Uterus (tissue), 4 donors: ENCODE results near the gene STIP1. TPM values are rescaled to one million over a fixed set of nuclear protein-coding genes. Genes with fewer than 3 reads are reported as not detected.

ENCODE experiments used
- DNase-seq, 2 donors: peaks; one replicate each; pipeline ENCODE4 v3.0.0-alpha.2; 2019 to 2020
- H3K27ac ChIP-seq, 2 donors: fragments of 200-600 bp; sonication (generic); 1 replicate in 1 of 2; 2 replicates in 1 of 2; pipeline ENCODE4 v1.5.1; 2016 to 2018
- H3K27me3 ChIP-seq, 2 donors: fragments of 200-600 bp; sonication (generic); one replicate each; pipeline ENCODE4 v1.5.1; 2018 to 2019; ENCODE audit warnings: control low read depth in 1 of 2
- H3K36me3 ChIP-seq, 2 donors: fragments of 200-600 bp; sonication (generic); one replicate each; pipeline ENCODE4 v1.5.1; 2019; ENCODE audit warnings: control low read depth in 1 of 2
- H3K4me1 ChIP-seq, 2 donors: fragments of 200-600 bp; sonication (generic); one replicate each; pipeline ENCODE4 v1.5.1; 2018 to 2019; ENCODE audit warnings: control low read depth in 1 of 2
- H3K4me3 ChIP-seq, 2 donors: fragments of 200-600 bp; sonication (generic); 1 replicate in 1 of 2; 2 replicates in 1 of 2; pipeline ENCODE4 v1.5.1; 2018 to 2019; ENCODE audit warnings: mild to moderate bottlenecking in 1 of 2
- H3K9me3 ChIP-seq, 2 donors: fragments of 200-600 bp; sonication (generic); one replicate each; pipeline ENCODE4 v1.5.1; 2019; ENCODE audit warnings: control low read depth in 1 of 2
- POLR2A ChIP-seq, 2 donors: fragments of 450-650 bp; IDR thresholded peaks; one replicate each; pipeline ENCODE4 v1.6.1; 2016; ENCODE audit warnings: antibody characterized with exemption in 2 of 2, mild to moderate bottlenecking in 1 of 2, moderate library complexity in 1 of 2
- intact Hi-C: fragments of 100-400 bp; cut with DNase I; formaldehyde crosslinking; loops from one replicate; pipeline ENCODE4 v1.15.1; 2023; ENCODE audit warnings: low total_unique reads
- total RNA-seq, 4 donors: library from RNA; depleted of rRNA in 3 of 4; stranded (reverse); fragments of >200 nt in 3 of 4; gene quantifications; one replicate each; pipeline versions ENCODE4 v1.1.0 to v1.2.4, GENCODE V29; 2014 to 2023
- TF ChIP-seq, protein P1 (sequence below), 4 experiments: fragments of 200-600 bp in 2 of 4; fragments of 450-650 bp in 2 of 4; sonication (generic) in 2 of 4; IDR thresholded peaks; one replicate each; pipeline ENCODE4 v1.5.1; 2016 to 2019; ENCODE audit warnings: antibody characterized with exemption in 4 of 4, mild to moderate bottlenecking in 2 of 4, moderate library complexity in 1 of 4
- donor health status: DM: yes; HTN: yes; CAD: no.

Gene STIP1
- total RNA-seq, 4 donors from 2014 or later = 20.9 to 101 (median 83.8) TPM

DNA sequence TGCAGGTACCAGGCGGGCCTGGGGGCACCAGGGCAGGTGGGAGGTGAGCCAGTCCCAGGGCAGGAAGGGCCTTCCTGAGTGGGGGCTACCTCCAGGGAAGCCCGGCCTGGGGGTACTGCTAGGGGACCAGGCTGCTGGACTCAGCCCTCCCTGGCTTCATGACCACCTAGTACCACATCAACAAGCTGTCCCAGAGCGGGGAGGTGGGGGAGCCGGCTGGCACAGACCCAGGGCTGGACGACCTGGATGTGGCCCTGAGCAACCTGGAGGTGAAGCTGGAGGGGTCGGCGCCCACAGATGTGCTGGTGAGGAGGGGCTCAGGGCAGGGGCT is 33.3 kb downstream of the STIP1 start:
- Histone ChIP-seq H3K36me3 (no peaks in the 10 kb centered on the region), H3K27ac (no peak overlapping the region), H3K4me3 (no peak overlapping the region), H3K4me1 (no peaks in the 10 kb centered on the region), H3K27me3 (no peaks in the 10 kb centered on the region), H3K9me3 (no peaks in the 10 kb centered on the region)
- peak in 1 of 2 donors; percentile 19 for DNase-seq
- intact Hi-C loops = no loop called here
- TF ChIP-seq, protein P1, sequence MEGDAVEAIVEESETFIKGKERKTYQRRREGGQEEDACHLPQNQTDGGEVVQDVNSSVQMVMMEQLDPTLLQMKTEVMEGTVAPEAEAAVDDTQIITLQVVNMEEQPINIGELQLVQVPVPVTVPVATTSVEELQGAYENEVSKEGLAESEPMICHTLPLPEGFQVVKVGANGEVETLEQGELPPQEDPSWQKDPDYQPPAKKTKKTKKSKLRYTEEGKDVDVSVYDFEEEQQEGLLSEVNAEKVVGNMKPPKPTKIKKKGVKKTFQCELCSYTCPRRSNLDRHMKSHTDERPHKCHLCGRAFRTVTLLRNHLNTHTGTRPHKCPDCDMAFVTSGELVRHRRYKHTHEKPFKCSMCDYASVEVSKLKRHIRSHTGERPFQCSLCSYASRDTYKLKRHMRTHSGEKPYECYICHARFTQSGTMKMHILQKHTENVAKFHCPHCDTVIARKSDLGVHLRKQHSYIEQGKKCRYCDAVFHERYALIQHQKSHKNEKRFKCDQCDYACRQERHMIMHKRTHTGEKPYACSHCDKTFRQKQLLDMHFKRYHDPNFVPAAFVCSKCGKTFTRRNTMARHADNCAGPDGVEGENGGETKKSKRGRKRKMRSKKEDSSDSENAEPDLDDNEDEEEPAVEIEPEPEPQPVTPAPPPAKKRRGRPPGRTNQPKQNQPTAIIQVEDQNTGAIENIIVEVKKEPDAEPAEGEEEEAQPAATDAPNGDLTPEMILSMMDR (IDR thresholded peaks at IDR 0.05) = no peak
- TF ChIP-seq POLR2A (IDR thresholded peaks at IDR 0.05) = no peak

DNA sequence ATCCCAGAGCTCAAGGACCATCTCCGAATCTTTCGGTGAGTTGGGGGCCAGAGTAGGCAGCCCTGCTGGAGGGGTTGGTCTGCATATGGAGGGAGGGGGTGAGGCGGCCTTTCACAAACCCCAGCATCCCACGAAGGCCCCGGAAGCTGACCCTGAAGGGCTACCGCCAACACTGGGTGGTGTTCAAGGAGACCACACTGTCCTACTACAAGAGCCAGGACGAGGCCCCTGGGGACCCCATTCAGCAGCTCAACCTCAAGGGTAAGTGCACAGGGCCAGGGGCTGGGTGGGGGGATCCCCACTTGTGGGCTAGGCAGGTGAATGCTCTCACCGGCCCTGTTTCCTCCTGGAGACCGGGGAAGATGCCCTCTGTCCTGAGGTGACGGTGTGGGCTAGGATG is 33.8 kb downstream of the STIP1 start:
- no peak overlapping the region for H3K27ac ChIP-seq
- H3K27me3 ChIP-seq = no peaks in the 10 kb centered on the region
- TF ChIP-seq POLR2A (IDR thresholded peaks at IDR 0.05) = no peak
- TF ChIP-seq, protein P1 (IDR thresholded peaks at IDR 0.05) = no peak
- peak in 1 of 2 donors; percentile 19 for DNase-seq
- no peaks in the 10 kb centered on the region for H3K36me3 ChIP-seq
- H3K9me3 ChIP-seq = no peaks in the 10 kb centered on the region
- no peak overlapping the region for H3K4me3 ChIP-seq
- H3K4me1 ChIP-seq = no peaks in the 10 kb centered on the region
- intact Hi-C loops = no loop called here

DNA sequence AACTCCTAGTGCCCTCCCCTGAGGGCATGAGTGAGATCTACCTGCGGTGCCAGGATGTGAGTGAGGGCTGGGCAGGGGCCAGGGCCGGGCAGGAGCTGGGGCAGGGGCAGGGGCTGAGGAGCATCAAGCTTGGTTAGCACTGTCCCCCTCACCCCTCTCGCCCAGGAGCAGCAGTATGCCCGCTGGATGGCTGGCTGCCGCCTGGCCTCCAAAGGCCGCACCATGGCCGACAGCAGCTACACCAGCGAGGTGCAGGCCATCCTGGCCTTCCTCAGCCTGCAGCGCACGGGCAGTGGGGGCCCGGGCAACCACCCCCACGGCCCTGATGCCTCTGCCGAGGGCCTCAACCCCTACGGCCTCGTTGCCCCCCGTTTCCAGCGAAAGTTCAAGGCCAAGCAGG is 34.3 kb downstream of the STIP1 start:
- intact Hi-C loops = no loop called here
- H3K27me3 ChIP-seq = no peaks in the 10 kb centered on the region
- no peak for DNase-seq
- TF ChIP-seq POLR2A (IDR thresholded peaks at IDR 0.05) = no peak
- TF ChIP-seq, protein P1 (IDR thresholded peaks at IDR 0.05) = no peak
- no peak overlapping the region for H3K27ac ChIP-seq
- no peak overlapping the region for H3K4me3 ChIP-seq
- no peaks in the 10 kb centered on the region for H3K36me3 ChIP-seq
- H3K9me3 ChIP-seq = no peaks in the 10 kb centered on the region
- peaks cover 0 to 4% of the 10 kb centered on the region in 2 donors for H3K4me1 ChIP-seq

DNA sequence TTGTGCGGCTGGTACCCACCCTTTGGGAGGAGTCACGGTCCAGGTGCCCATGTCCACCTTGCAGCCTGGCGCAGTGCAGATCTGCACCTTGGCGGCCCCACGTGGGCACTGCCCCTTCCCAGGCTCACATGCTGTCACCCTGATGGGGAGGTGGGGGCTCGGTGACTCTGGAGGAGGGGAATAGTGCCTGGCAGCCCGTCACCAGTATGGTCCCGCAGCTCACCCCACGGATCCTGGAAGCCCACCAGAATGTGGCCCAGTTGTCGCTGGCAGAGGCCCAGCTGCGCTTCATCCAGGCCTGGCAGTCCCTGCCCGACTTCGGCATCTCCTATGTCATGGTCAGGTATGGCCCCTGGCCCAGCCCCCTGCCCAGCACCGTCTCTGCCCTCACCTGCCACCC is 34.8 kb downstream of the STIP1 start:
- Histone ChIP-seq H3K4me1 (peaks cover 0 to 9% of the 10 kb centered on the region in 2 donors), H3K36me3 (no peaks in the 10 kb centered on the region), H3K27me3 (no peaks in the 10 kb centered on the region), H3K4me3 (no peak overlapping the region), H3K9me3 (no peaks in the 10 kb centered on the region), H3K27ac (no peak overlapping the region)
- DNase-seq = peak in 1 of 2 donors; percentile 20
- intact Hi-C loops = no loop called here
- TF ChIP-seq, protein P1 (IDR thresholded peaks at IDR 0.05) = no peak
- TF ChIP-seq POLR2A (IDR thresholded peaks at IDR 0.05) = no peak

DNA sequence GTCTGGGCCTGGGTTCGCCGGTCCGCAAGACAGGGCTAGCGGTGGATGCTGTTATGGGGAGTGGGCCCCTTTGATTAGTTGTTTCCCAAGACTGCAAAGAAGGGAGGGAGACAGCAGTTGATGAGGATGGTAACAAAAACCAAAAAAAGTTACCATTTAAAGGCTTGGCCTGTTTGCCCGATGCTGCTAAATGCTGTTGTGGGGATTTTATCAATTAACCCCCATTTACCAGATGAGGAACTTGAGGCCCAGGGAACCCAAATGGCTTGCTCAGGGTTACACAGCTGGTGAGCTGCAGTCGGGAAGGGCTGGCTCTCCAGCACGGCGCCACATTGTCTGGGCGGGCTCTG is 36.7 kb downstream of the STIP1 start:
- Histone ChIP-seq H3K4me3 (no peak overlapping the region), H3K4me1 (peaks cover 0 to 19% of the 10 kb centered on the region in 2 donors), H3K27me3 (no peaks in the 10 kb centered on the region), H3K9me3 (no peaks in the 10 kb centered on the region), H3K36me3 (no peaks in the 10 kb centered on the region), H3K27ac (no peak overlapping the region)
- intact Hi-C loops = no loop called here
- TF ChIP-seq, protein P1 (IDR thresholded peaks at IDR 0.05) = no peak
- TF ChIP-seq POLR2A (IDR thresholded peaks at IDR 0.05) = no peak
- DNase-seq = no peak
